ENCODE results near the gene SPAG6.

Gene SPAG6

DNA sequence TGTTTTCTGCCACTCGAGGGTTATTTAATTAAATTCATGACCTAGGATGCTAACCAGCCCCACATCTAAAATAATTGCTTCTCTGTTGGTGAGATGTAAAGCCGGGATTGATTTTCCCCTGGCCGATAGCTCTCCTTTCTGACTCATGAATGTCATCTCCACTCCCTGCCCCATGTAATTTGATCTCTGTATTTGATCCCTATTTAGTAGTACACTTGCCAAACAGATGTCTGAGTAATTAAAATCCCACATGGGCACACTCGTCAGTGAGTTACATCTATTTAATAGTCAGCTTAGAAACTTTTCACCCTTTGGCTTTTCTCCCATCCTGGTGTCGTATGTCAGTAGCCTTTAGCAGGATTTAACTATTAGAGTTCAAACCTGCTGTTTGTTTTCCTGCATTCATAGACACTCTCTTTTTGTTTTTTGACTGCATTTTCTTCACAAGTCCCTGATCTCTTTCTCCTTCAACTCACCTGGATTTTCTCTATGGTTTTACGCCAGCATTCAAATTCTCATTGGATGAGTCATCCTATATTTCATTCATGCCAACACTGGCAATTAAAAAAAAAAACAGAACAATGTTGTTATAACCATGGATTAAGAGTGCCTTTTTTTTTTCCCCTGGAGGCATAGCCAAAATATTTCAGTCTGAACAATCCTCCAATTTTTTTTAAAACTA, 82.7 kb downstream of the SPAG6 start (continued):
- TF ChIP-seq, protein P1, sequence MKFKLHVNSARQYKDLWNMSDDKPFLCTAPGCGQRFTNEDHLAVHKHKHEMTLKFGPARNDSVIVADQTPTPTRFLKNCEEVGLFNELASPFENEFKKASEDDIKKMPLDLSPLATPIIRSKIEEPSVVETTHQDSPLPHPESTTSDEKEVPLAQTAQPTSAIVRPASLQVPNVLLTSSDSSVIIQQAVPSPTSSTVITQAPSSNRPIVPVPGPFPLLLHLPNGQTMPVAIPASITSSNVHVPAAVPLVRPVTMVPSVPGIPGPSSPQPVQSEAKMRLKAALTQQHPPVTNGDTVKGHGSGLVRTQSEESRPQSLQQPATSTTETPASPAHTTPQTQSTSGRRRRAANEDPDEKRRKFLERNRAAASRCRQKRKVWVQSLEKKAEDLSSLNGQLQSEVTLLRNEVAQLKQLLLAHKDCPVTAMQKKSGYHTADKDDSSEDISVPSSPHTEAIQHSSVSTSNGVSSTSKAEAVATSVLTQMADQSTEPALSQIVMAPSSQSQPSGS (tag by site-specific recombination; IDR thresholded peaks at IDR 0.05; ENCODE audit: low read depth) = 0 out of 2 replicates have a peak, but pooled peaks have one; percentile 16
- TF ChIP-seq ZNF473 (tag by site-specific recombination; IDR thresholded peaks at IDR 0.05) (no peak), ZNF549 (tag by site-specific recombination; IDR thresholded peaks at IDR 0.05) (no peak), GLIS2 (tag by site-specific recombination; IDR thresholded peaks at IDR 0.05) (peak; percentile 46; the same call in 1 of the 2 replicates), ZNF670 (tag by site-specific recombination; IDR thresholded peaks at IDR 0.05; ENCODE audit: low read depth) (no peak), ZNF335 (tag by site-specific recombination; conservative IDR thresholded peaks at IDR 0.05) (peak; percentile 48), TSHZ1 (tag by site-specific recombination; IDR thresholded peaks at IDR 0.05; ENCODE audit: borderline replicate concordance) (peak; percentile 89), ZSCAN16 (tag by site-specific recombination; IDR thresholded peaks at IDR 0.05) (0 out of 2 replicates have a peak, but pooled peaks have one; percentile 8), ZNF776 (tag by site-specific recombination; IDR thresholded peaks at IDR 0.05; ENCODE audit: borderline replicate concordance) (no peak), FEZF1 (tag by site-specific recombination; IDR thresholded peaks at IDR 0.05) (peak; percentile 98), SP3 (tag by site-specific recombination; IDR thresholded peaks at IDR 0.05) (no peak; the same call in 1 of the 2 replicates), ZNF140 (tag by site-specific recombination; IDR thresholded peaks at IDR 0.05) (no peak), SCRT1 (tag by site-specific recombination; IDR thresholded peaks at IDR 0.05; ENCODE audit: borderline replicate concordance) (peak; percentile 38; the same call in 1 of the 2 replicates), ZNF266 (tag by site-specific recombination; IDR thresholded peaks at IDR 0.05; ENCODE audit: low read depth) (no peak), ZNF629 (tag by site-specific recombination; IDR thresholded peaks at IDR 0.05) (peak; percentile 92), ZNF16 (tag by site-specific recombination; IDR thresholded peaks at IDR 0.05; ENCODE audit: low read depth) (no peak), ZNF785 (tag by site-specific recombination; IDR thresholded peaks at IDR 0.05) (no peak), ZBTB49 (tag by site-specific recombination; IDR thresholded peaks at IDR 0.05; ENCODE audit: low read depth) (no peak)
- TF ChIP-seq, protein P2, sequence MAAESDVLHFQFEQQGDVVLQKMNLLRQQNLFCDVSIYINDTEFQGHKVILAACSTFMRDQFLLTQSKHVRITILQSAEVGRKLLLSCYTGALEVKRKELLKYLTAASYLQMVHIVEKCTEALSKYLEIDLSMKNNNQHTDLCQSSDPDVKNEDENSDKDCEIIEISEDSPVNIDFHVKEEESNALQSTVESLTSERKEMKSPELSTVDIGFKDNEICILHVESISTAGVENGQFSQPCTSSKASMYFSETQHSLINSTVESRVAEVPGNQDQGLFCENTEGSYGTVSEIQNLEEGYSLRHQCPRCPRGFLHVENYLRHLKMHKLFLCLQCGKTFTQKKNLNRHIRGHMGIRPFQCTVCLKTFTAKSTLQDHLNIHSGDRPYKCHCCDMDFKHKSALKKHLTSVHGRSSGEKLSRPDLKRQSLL (tag by site-specific recombination; IDR thresholded peaks at IDR 0.05) = no peak
- TF ChIP-seq, protein P3, sequence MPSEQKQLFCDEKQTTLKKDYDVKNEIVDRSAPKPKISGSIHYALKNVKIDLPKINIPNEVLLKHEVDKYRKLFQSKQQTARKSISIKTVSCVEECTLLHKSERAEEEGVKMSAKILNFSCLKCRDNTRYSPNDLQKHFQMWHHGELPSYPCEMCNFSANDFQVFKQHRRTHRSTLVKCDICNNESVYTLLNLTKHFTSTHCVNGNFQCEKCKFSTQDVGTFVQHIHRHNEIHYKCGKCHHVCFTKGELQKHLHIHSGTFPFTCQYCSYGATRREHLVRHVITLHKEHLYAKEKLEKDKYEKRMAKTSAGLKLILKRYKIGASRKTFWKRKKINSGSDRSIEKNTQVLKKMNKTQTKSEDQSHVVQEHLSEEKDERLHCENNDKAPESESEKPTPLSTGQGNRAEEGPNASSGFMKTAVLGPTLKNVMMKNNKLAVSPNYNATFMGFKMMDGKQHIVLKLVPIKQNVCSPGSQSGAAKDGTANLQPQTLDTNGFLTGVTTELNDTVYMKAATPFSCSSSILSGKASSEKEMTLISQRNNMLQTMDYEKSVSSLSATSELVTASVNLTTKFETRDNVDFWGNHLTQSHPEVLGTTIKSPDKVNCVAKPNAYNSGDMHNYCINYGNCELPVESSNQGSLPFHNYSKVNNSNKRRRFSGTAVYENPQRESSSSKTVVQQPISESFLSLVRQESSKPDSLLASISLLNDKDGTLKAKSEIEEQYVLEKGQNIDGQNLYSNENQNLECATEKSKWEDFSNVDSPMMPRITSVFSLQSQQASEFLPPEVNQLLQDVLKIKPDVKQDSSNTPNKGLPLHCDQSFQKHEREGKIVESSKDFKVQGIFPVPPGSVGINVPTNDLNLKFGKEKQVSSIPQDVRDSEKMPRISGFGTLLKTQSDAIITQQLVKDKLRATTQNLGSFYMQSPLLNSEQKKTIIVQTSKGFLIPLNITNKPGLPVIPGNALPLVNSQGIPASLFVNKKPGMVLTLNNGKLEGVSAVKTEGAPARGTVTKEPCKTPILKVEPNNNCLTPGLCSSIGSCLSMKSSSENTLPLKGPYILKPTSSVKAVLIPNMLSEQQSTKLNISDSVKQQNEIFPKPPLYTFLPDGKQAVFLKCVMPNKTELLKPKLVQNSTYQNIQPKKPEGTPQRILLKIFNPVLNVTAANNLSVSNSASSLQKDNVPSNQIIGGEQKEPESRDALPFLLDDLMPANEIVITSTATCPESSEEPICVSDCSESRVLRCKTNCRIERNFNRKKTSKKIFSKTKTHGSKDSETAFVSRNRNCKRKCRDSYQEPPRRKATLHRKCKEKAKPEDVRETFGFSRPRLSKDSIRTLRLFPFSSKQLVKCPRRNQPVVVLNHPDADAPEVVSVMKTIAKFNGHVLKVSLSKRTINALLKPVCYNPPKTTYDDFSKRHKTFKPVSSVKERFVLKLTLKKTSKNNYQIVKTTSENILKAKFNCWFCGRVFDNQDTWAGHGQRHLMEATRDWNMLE (tag by site-specific recombination; conservative IDR thresholded peaks at IDR 0.05; ENCODE audit: low read depth) = 0 out of 2 replicates have a peak, but pooled peaks have one; percentile 27
- TF ChIP-seq, protein P4, sequence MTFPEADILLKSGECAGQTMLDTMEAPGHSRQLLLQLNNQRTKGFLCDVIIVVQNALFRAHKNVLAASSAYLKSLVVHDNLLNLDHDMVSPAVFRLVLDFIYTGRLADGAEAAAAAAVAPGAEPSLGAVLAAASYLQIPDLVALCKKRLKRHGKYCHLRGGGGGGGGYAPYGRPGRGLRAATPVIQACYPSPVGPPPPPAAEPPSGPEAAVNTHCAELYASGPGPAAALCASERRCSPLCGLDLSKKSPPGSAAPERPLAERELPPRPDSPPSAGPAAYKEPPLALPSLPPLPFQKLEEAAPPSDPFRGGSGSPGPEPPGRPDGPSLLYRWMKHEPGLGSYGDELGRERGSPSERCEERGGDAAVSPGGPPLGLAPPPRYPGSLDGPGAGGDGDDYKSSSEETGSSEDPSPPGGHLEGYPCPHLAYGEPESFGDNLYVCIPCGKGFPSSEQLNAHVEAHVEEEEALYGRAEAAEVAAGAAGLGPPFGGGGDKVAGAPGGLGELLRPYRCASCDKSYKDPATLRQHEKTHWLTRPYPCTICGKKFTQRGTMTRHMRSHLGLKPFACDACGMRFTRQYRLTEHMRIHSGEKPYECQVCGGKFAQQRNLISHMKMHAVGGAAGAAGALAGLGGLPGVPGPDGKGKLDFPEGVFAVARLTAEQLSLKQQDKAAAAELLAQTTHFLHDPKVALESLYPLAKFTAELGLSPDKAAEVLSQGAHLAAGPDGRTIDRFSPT (tag by site-specific recombination; IDR thresholded peaks at IDR 0.05) = peak; percentile 89

Measured in HEK293 (cell line).